Jurkat, Clone E6-1 (cell line): ENCODE results near the gene HRH2.
"Not testable (repeated sequence)": the region's sequence is repeated elsewhere in the genome, so short reads cannot be mapped to it uniquely, and the experiment has no call there.

ENCODE experiments used
- DNase-seq: peaks from one replicate; pipeline ENCODE4 v3.0.0-alpha.2; 2011; ENCODE audit warnings: low read depth, low spot score
- H3K4me3 ChIP-seq: 2 replicates; pipeline ENCODE4 v1.5.1; 2011; ENCODE audit warnings: mild to moderate bottlenecking, low read length, control low read depth, moderate library complexity

HRH2 gene

DNA sequence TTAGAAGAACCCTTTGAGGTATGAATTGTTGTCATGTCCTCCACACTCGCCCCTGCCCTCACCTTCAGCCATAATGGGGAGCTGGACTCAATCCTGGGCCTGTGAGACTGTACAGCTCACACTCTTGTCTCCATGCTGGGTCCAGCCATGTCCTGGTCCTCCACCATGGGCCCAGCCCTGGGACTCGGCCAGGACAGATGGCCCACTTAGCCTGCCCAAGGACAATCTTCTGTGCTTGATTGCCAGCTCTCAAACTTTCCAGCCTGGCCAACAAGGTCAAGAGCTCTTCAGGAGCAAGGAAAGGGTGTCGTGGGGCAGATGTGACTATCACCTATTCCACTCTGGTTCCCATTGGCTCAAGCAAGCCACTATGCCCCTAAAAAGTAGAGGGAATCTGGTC, 90.8 kb downstream of the HRH2 start:
- no peak overlapping the region for H3K4me3 ChIP-seq
- no peak for DNase-seq

DNA sequence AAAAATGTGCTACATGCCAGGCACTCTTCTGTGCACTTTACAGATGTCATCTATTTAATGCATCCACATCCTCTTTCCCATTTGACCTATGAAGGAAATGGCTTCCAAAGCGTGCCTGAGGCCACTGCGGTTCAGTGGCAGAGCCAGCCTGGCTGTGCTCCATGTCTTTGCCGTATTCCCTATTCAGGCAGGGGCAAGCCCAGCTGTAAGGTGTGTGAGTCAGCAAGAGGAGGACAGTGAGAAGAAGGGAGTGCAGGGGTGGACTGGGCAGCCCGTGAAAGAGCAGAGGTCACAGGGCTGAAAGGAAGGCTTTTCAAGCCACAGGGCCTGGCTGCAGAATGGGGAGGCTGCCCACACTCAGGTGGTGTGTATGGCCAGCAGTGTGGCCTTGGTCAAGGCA, 91.7 kb downstream of the HRH2 start:
- no peak overlapping the region for H3K4me3 ChIP-seq
- no peak for DNase-seq

DNA sequence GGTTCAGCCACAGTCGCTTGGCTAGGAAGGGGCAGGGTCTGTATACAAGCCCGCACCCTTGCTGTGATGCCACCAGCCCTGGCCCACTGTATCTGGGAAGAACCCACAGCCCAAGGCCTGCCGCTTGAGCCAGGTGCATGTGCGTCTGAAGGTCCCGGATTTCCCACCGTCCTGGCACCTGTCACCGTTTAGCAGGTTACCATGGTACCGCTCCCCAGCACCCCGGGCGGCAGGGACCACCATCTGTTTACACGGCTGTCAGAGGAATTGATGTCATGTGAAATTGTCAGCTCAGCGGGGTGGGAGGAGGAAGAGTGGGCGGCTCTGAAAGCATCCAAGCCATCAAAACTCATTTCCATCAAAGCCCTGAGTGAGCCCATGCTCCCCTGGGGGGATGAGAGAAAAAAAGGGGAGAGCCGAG, 92.7 kb downstream of the HRH2 start:
- H3K4me3 ChIP-seq = no peak overlapping the region
- DNase-seq = no peak

DNA sequence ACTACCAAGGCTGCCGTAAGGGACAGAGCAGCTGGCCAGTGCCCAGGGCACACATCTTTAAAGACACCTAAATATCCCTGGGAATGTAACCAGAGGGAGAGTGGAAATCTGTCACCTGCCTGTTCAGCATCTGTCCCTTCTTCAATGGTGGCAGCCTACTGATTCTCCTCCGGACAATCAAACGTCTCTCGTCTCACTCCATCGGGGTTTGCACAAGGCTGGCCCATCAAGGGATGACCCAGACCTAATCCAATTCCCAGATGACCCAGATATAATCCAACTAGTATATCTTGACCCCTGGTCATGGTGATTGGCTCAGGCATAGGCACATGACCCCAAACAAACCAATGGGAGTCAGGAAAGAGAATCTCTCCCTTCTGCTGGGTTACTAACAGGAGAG, 93.5 kb downstream of the HRH2 start:
- DNase-seq = no peak
- no peak overlapping the region for H3K4me3 ChIP-seq

DNA sequence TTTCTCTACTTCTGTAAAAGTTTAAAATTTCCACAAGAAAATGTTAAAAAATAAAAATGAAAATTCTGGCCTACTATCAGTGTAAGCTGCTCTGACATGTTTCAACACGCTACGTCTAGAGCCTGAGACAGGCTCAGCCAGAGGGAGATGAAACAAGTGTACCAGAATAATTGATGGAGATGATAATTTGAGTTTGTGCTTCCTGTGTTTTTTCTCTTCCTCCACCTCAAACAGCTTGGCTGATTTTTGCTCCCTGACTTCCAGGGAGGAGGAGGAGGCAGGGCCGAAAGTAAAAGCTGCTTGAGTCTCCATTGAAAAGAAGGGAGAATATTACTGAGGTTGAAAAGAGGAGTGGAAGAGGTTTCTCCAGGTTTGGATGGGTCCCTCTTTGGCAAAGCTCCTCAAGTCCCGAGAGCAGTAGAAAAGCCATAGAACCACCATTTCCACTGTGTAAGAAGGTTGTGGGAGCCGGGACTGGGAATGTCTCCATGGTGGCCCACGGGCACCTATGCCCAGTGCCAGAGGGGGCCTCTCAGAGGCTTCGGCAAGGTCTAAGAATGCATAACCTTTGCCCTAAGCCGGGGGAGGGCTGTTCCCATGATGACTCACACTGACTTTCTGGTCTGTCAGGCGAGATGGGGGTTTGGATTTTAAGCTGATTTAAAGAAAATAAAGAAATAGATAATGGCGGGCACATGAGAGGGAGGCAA, 95.1 kb downstream of the HRH2 start:
- no peak overlapping the region for H3K4me3 ChIP-seq
- DNase-seq = no peak

DNA sequence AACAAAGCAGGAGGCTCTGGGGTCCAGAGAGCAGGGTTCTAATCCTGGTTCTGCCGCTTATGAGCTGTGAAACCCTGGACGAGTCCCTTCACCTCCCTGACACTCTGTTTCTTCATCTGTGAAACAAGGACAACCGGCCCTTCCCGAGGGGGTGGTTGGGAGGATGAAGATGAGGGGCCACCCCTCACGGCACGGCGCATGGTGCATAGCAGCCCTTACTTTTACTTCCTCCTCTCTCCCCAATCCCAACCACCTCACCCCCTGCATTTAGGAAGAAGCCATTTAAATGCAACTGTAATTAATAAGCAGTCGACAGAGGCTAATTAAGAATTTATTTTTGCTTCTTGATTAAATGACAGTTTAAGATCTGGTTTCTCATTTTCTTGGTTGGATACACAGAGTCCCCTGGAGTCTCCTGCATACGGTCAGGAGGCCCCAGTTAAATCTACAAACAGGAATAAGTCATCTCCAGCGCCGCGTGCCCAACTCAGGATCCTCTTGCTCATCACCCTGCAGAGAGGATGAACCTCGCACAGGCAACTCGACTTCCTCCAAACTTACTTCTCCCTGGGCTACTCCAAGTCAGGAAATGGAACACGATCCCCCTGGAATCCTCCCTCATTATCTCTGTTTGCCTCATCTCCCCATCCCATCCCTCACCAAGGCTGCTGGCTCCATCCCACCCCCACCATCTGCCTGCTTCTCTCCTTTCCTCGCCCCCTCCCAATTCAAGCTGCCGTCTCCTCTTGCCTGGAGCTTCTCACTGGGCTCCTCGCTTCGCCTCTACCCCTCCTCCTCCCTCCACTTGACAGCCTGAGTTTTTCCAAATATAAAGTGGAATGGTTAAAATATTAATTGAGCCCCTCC, 95.9 kb downstream of the HRH2 start:
- DNase-seq = no peak
- no peak overlapping the region for H3K4me3 ChIP-seq

DNA sequence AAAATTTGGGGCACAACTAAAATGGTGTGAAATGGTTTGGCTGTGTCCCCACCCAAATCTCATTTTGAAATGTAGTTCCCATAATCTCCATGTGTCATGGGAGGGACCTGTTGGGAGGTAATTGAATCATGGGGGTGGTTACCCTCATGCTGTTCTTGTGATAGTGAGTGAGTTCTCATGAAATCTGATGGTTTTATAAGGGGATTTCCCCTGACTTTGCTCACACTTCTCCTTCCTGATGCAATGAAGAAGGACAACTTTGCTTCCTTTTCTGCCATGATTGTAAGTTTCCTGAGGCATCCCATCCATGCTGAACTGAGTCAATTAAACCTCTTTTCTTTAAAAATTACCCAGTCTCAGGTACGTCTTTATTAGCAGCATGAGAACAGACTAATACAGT, 102.1 kb downstream of the HRH2 start:
- H3K4me3 ChIP-seq, DNase-seq: not testable (repeated sequence)
